Posterior vena cava (tissue), 2 donors: Measurements from ENCODE around the gene ALPL. TPM values are rescaled to one million over a fixed set of nuclear protein-coding genes. Genes with fewer than 3 reads are reported as not detected.

Source experiments
- DNase-seq: peaks from one replicate; pipeline ENCODE4 v3.0.0-alpha.2; 2020; ENCODE audit warnings: low spot score
- intact Hi-C, 2 donors: fragments of 100-400 bp; cut with DNase I; formaldehyde crosslinking; loops; one replicate each; pipeline versions ENCODE4 v1.14.1 to v1.14.2; 2022 to 2023
- total RNA-seq, 2 donors: library from RNA; stranded (reverse); fragmentation: NEBNext Ultra II Directional; extraction: Animal tissue kit (Norgen Biotek cat#: 25700); gene quantifications; one replicate each; pipeline ENCODE4 v1.2.1, GENCODE V29; 2021
- donor health status: DM: yes; HTN: yes; CAD: no.
- donor health status: DM: yes; HTN: yes; CAD: no.

Gene ALPL
- total RNA-seq, 2 donors from 2014 or later, result 11.1 to 55.3 TPM

GRCh38 chr1:21523297-21523813 lies 14.1 kb downstream of the ALPL start:
- intact Hi-C loops, result loop anchor here in 1 of 2 donors (10.0 kb wide), 1 partner anchor 131 kb away; no protein-coding TSS in a partner anchor

GRCh38 chr1:21524220-21524619 lies 15.0 kb downstream of the ALPL start:
- DNase-seq, result no peak
- intact Hi-C loops, result loop anchor here (1.0 to 10.0 kb wide), 2 partner anchors 8 to 131 kb away; no protein-coding TSS in a partner anchor

More at GRCh38 chr1:21523297-21523813, 14.1 kb downstream of the ALPL start:
- no peak for DNase-seq

- intact Hi-C loops, result loop anchor here (1.0 to 10.0 kb wide), 2 partner anchors 9 to 130 kb away; no protein-coding TSS in a partner anchor
- no peak for DNase-seq
Observed at GRCh38 chr1:21524686-21525339, 15.6 kb downstream of the ALPL start.

GRCh38 chr1:21525340-21525717 lies 16.1 kb downstream of the ALPL start:
- no peak for DNase-seq

GRCh38 chr1:21526441-21526840 lies 17.2 kb downstream of the ALPL start:
- intact Hi-C loops, result loop anchor here in 1 of 2 donors (10.0 kb wide), 1 partner anchor 128 kb away; no protein-coding TSS in a partner anchor
- DNase-seq, result no peak

More at GRCh38 chr1:21525340-21525717, 16.1 kb downstream of the ALPL start:
- intact Hi-C loops, result loop anchor here in 1 of 2 donors (10.0 kb wide), 1 partner anchor 129 kb away; no protein-coding TSS in a partner anchor

GRCh38 chr1:21530368-21531016 lies 21.3 kb downstream of the ALPL start:
- intact Hi-C loops, result no loop called here
- no peak for DNase-seq

GRCh38 chr1:21531241-21531640 lies 22.0 kb downstream of the ALPL start:
- intact Hi-C loops, result no loop called here
- no peak for DNase-seq

GRCh38 chr1:21532496-21532895 lies 23.3 kb downstream of the ALPL start:
- DNase-seq, result no peak
- intact Hi-C loops, result no loop called here

GRCh38 chr1:21532992-21533534 lies 23.8 kb downstream of the ALPL start:
- no peak for DNase-seq
- intact Hi-C loops, result no loop called here

GRCh38 chr1:21534146-21534545 lies 24.9 kb downstream of the ALPL start:
- intact Hi-C loops, result no loop called here
- no peak for DNase-seq

- intact Hi-C loops, result no loop called here
- DNase-seq, result no peak
Observed at GRCh38 chr1:21534674-21535378, 25.6 kb downstream of the ALPL start.

GRCh38 chr1:21536218-21536617 lies 27.0 kb downstream of the ALPL start:
- intact Hi-C loops, result no loop called here

GRCh38 chr1:21537511-21537931 lies 28.3 kb downstream of the ALPL start:
- intact Hi-C loops, result no loop called here
- no peak for DNase-seq

More at GRCh38 chr1:21536218-21536617, 27.0 kb downstream of the ALPL start:
- no peak for DNase-seq

- no peak for DNase-seq
Observed at GRCh38 chr1:21537932-21538630, 28.9 kb downstream of the ALPL start.

GRCh38 chr1:21539933-21540332 lies 30.7 kb downstream of the ALPL start:
- intact Hi-C loops, result no loop called here
- DNase-seq, result no peak

More at GRCh38 chr1:21537932-21538630, 28.9 kb downstream of the ALPL start:
- intact Hi-C loops, result no loop called here

GRCh38 chr1:21541329-21541728 lies 32.1 kb downstream of the ALPL start:
- intact Hi-C loops, result no loop called here
- no peak for DNase-seq

- intact Hi-C loops, result no loop called here
- DNase-seq, result peak; percentile 91
Observed at GRCh38 chr1:21541835-21542234, 32.6 kb downstream of the ALPL start.

- no peak for DNase-seq
- intact Hi-C loops, result no loop called here
Observed at GRCh38 chr1:21543598-21543997, 34.4 kb downstream of the ALPL start.

GRCh38 chr1:21544095-21544494 lies 34.9 kb downstream of the ALPL start:
- DNase-seq, result no peak
- intact Hi-C loops, result no loop called here
